KMS-11 (cell line): Measurements from ENCODE around the gene MT1B.

ENCODE experiments used
- H2AFZ ChIP-seq: fragments of 200-600 bp; sonication (generic); 2 replicates; pipeline ENCODE4 v1.6.1; 2016; ENCODE audit warnings: antibody characterized with exemption, mixed run types, low read depth
- H3K27ac ChIP-seq: fragments of 200-600 bp; sonication (generic); 2 replicates; pipeline ENCODE4 v1.6.1; 2016; ENCODE audit warnings: mild to moderate bottlenecking, mixed run types
- H3K27me3 ChIP-seq: fragments of 200-600 bp; sonication (generic); 2 replicates; pipeline ENCODE4 v1.6.1; 2017; ENCODE audit warnings: mild to moderate bottlenecking, low read depth, mixed run types, moderate library complexity; ENCODE audit not compliant: insufficient read depth
- H3K36me3 ChIP-seq: fragments of 200-600 bp; sonication (generic); 2 replicates; pipeline ENCODE4 v1.6.1; 2017; ENCODE audit warnings: mild to moderate bottlenecking, mixed run types; ENCODE audit not compliant: insufficient read depth
- H3K4me1 ChIP-seq: fragments of 200-600 bp; sonication (generic); 2 replicates; pipeline ENCODE4 v1.6.1; 2016; ENCODE audit warnings: mild to moderate bottlenecking, low read depth, mixed run types; ENCODE audit not compliant: poor library complexity, severe bottlenecking
- H3K4me2 ChIP-seq: fragments of 200-600 bp; sonication (generic); 2 replicates; pipeline ENCODE4 v1.7.0; 2016; ENCODE audit warnings: mild to moderate bottlenecking, mixed run types
- H3K4me3 ChIP-seq: fragments of 200-600 bp; sonication (generic); IDR thresholded peaks from 2 replicates; pipeline ENCODE4 v1.6.1; 2017; ENCODE audit warnings: low read depth, low read length, mixed read lengths; ENCODE audit not compliant: insufficient read depth
- H3K79me2 ChIP-seq: fragments of 200-600 bp; sonication (generic); 2 replicates; pipeline ENCODE4 v1.6.1; 2016; ENCODE audit warnings: low read depth, mixed run types; ENCODE audit not compliant: insufficient read depth
- H3K9ac ChIP-seq: fragments of 200-600 bp; sonication (generic); 2 replicates; pipeline ENCODE4 v1.6.1; 2016; ENCODE audit warnings: mild to moderate bottlenecking, mixed run types
- H4K20me1 ChIP-seq: fragments of 200-600 bp; sonication (generic); 2 replicates; pipeline ENCODE4 v1.6.1; 2016; ENCODE audit warnings: mild to moderate bottlenecking, mixed run types; ENCODE audit not compliant: insufficient read depth
- TF ChIP-seq, protein P1 (sequence below): fragments of 200-600 bp; sonication (generic); conservative IDR thresholded peaks from 2 replicates; pipeline ENCODE4 v1.6.1; 2017; ENCODE audit warnings: low read depth, mild to moderate bottlenecking, antibody characterized with exemption, low read length, moderate library complexity, mixed read lengths

MT1B gene

DNA sequence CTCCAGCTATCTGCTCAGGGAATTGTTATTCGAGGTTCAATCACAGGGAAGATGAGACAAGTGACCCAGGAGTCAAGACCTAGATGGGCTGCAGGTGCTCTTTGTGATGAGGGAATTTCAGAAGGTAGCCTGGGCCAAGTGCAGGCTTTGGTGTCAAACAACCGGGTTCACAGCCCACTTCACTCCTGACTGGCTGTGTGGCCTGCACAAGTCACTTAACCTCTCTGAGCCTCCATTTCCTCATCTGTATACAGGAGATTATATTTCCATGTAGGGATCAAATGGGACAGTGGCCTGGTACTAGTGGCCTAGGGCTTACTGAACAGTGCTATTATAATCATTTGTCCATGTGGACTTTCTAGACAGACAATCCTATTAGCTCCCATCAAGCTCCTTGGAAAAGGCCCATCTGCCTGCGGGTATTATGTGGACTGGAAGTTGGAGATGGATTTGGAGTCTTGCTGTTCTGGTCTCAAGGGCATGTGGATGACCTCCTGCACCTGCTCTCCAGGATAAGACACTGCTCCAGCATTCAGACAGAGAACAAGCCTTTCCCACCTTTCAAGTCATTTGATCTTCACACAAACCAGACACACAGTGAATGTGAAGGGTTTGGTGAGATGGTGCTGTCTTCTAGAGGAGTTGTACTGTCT lies 27.5 kb downstream of the MT1B start:
- Histone ChIP-seq H3K36me3 (no peaks in the 10 kb centered on the region), H3K79me2 (no peaks in the 10 kb centered on the region), H4K20me1 (no peaks in the 10 kb centered on the region), H2AFZ (no peak overlapping the region), H3K27me3 (no peaks in the 10 kb centered on the region), H3K4me1 (peaks cover 8% of the 10 kb centered on the region), H3K27ac (no peak overlapping the region), H3K4me3 (no peak overlapping the region), H3K9ac (no peak overlapping the region), H3K4me2 (no peak overlapping the region)
- TF ChIP-seq, protein P1, sequence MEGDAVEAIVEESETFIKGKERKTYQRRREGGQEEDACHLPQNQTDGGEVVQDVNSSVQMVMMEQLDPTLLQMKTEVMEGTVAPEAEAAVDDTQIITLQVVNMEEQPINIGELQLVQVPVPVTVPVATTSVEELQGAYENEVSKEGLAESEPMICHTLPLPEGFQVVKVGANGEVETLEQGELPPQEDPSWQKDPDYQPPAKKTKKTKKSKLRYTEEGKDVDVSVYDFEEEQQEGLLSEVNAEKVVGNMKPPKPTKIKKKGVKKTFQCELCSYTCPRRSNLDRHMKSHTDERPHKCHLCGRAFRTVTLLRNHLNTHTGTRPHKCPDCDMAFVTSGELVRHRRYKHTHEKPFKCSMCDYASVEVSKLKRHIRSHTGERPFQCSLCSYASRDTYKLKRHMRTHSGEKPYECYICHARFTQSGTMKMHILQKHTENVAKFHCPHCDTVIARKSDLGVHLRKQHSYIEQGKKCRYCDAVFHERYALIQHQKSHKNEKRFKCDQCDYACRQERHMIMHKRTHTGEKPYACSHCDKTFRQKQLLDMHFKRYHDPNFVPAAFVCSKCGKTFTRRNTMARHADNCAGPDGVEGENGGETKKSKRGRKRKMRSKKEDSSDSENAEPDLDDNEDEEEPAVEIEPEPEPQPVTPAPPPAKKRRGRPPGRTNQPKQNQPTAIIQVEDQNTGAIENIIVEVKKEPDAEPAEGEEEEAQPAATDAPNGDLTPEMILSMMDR: no peak

DNA sequence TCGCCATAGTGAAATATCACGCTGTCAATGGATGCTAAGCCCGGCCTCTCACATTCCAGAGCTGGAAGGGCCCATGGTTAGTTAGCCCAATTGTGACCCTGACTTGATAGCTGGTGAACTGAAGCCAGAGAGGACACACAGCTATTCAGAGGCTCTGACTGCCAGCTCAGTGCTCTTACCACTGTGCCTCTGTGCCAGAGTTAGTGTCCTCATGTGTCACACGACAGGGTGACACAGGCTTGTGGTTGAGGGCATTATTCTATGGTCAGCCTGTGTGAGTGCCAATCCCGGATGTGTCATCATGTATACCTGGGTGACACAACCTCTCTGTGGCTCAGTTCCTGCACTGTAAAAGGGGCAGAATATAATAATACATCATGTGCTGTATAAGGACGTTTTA lies 28.1 kb downstream of the MT1B start:
- H3K9ac ChIP-seq: no peak overlapping the region
- no peaks in the 10 kb centered on the region for H4K20me1 ChIP-seq
- H3K79me2 ChIP-seq: no peaks in the 10 kb centered on the region
- no peak overlapping the region for H3K27ac ChIP-seq
- TF ChIP-seq, protein P1: no peak
- no peak overlapping the region for H2AFZ ChIP-seq
- peaks cover 8% of the 10 kb centered on the region for H3K4me1 ChIP-seq
- no peaks in the 10 kb centered on the region for H3K27me3 ChIP-seq
- H3K4me2 ChIP-seq: no peak overlapping the region
- H3K4me3 ChIP-seq: no peak overlapping the region
- no peaks in the 10 kb centered on the region for H3K36me3 ChIP-seq

DNA sequence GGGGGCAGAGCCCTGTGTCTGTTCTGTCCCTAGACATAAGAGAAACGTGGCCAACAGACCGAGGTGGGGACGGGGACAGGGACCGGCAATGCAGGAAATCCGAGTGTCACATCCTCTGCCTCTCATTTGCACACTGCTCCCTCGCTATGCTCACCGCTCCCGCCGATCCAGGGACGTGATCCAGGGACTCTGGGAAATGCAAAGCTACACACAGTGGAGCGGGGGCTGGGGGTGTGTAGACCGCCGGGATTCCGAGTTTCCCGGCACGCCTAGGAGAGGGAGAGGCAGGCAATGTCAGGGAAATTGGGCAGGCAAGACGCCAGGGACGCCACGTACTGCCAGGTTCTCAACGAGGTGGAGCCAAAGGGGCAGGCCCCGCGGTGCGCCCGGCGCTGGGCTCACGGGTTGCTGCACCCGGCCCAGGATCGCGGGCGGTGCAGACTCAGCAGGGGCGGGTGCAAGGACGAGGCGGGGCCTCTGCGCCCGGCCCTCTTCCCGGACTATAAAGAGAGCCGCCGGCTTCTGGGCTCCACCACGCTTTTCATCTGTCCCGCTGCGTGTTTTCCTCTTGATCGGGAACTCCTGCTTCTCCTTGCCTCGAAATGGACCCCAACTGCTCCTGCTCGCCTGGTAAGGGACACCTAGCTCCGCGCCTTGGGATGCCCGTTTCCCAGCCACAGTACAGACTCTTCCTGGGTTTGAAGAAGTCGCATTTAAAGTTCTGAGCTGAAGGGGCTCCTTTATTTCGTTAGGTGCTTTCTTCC lies 30.4 kb downstream of the MT1B start, which contains the start of gene MT1X:
Gene MT1X, plus strand, starts transcription at position 532 of the 764 bp plus-strand sequence. Its CDS starts 71 bp downstream, at position 603.
- Histone ChIP-seq H3K4me1 (peaks cover 8% of the 10 kb centered on the region), H3K36me3 (no peaks in the 10 kb centered on the region), H3K9ac (peak within 1 kb of the TSS; percentile 72; the same call in 1 of the 2 replicates), H3K27ac (no peak within 1 kb of the TSS), H3K4me2 (peak within 1 kb of the TSS; percentile 98), H4K20me1 (no peaks in the 10 kb centered on the region), H2AFZ (peak within 1 kb of the TSS; percentile 99), H3K27me3 (no peaks in the 10 kb centered on the region), H3K79me2 (no peaks in the 10 kb centered on the region), H3K4me3 (no peak within 1 kb of the TSS)
- TF ChIP-seq, protein P1: no peak

DNA sequence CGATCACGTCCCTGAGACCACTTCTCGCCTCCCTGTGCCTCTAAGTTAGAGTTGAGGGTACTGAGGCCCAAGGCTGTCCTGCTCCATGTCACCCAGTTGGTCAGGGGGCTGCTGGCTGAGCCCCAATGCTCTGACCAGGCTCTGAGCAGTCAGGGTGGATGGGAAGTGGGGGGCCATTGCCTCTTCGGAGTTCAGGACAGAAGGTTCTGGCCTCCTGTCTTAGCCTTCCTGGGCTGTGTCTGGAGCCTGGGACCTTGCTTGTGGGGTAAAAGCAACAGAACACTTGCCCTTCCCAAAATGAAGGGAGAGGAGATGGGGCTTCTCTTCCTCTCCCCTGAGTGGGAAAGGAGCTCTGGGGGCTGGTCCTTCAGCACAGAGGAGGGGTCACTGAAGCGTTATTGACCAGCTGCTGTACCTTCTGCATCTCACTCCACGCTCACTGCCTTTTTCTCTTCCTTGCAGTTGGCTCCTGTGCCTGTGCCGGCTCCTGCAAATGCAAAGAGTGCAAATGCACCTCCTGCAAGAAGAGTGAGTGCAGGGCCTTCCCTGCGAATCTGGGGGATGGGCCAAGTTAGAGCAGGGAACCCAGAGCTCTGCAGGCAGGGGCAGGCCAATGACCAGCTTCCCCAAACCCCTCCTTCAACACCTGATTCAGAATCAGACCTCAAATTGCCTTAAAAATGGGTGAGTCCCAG lies 31.2 kb downstream of the MT1B start:
- H2AFZ ChIP-seq: peak overlapping the region; percentile 99
- no peaks in the 10 kb centered on the region for H3K27me3 ChIP-seq
- H3K36me3 ChIP-seq: no peaks in the 10 kb centered on the region
- no peaks in the 10 kb centered on the region for H4K20me1 ChIP-seq
- H3K27ac ChIP-seq: no peak overlapping the region
- TF ChIP-seq, protein P1: no peak
- no peaks in the 10 kb centered on the region for H3K79me2 ChIP-seq
- peaks cover 8% of the 10 kb centered on the region for H3K4me1 ChIP-seq
- peak overlapping the region; percentile 98 for H3K4me2 ChIP-seq
- no peak overlapping the region for H3K4me3 ChIP-seq
- peak overlapping the region; percentile 72; the same call in 1 of the 2 replicates for H3K9ac ChIP-seq
